Neural crest cell (in vitro differentiated cells): Measurements from ENCODE around the gene CALHM3. TPM values are rescaled to one million over a fixed set of nuclear protein-coding genes. Genes with fewer than 3 reads are reported as not detected.

Experiments used
- DNase-seq: peaks from one replicate; pipeline ENCODE4 v3.0.0; 2021; ENCODE audit warnings: low read depth, mixed read lengths, low spot score
- H3K27ac Mint-ChIP-seq: one replicate; pipeline ENCODE4 v1.8.0; 2021; ENCODE audit warnings: mild to moderate bottlenecking, mixed read lengths; ENCODE audit not compliant: unreplicated experiment
- H3K27me3 Mint-ChIP-seq: 2 replicates; pipeline ENCODE4 v1.8.0; 2021; ENCODE audit warnings: low read depth, mild to moderate bottlenecking, mixed read lengths
- H3K36me3 Mint-ChIP-seq: 2 replicates; pipeline ENCODE4 v1.8.0; 2021; ENCODE audit warnings: low read depth, mild to moderate bottlenecking, mixed read lengths
- H3K4me1 Mint-ChIP-seq: 2 replicates; pipeline ENCODE4 v1.8.0; 2021; ENCODE audit warnings: mixed read lengths
- H3K4me3 Mint-ChIP-seq: one replicate; pipeline ENCODE4 v1.8.0; 2021; ENCODE audit warnings: mild to moderate bottlenecking, mixed read lengths
- H3K9me3 Mint-ChIP-seq: 2 replicates; pipeline ENCODE4 v1.8.0; 2021; ENCODE audit warnings: mixed read lengths
- total RNA-seq: library from RNA; stranded (reverse); gene quantifications from 2 replicates; pipeline ENCODE4 v1.2.1, GENCODE V29; 2021
- TF ChIP-seq, protein P1 (sequence below): fragments of 200-600 bp; sonication (generic); conservative IDR thresholded peaks from 2 replicates; pipeline ENCODE4 v1.5.0; 2021; ENCODE audit warnings: antibody characterized with exemption, mild to moderate bottlenecking

The CALHM3 gene
- total RNA-seq, 1 donor from 2014 or later: not detected

DNA sequence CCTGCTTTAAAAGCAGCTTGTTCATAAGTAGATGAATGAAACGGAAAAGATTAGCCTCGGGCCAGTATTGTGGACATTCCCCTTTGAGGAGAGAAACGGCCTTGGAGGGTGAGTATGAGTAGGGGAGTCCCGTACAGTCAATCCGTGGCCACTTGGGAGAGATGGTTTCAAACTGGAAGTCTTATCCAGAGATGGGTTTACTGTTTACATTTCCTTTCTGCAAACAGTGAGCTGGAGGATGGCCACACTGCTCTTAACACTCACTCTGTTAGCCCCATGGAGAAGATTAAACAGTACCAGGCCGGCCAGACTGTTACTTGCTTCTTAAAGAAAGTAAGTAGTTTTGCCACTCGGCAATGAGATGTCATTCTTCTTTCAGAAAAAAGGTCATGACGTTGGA, 47.1 kb downstream of the CALHM3 start:
- H3K27me3 Mint-ChIP-seq: no peaks in the 10 kb centered on the region
- no peaks in the 10 kb centered on the region for H3K4me1 Mint-ChIP-seq
- peaks cover 10% of the 10 kb centered on the region for H3K36me3 Mint-ChIP-seq
- no peak overlapping the region for H3K4me3 Mint-ChIP-seq
- no peaks in the 10 kb centered on the region for H3K9me3 Mint-ChIP-seq
- DNase-seq: no peak
- TF ChIP-seq, protein P1, sequence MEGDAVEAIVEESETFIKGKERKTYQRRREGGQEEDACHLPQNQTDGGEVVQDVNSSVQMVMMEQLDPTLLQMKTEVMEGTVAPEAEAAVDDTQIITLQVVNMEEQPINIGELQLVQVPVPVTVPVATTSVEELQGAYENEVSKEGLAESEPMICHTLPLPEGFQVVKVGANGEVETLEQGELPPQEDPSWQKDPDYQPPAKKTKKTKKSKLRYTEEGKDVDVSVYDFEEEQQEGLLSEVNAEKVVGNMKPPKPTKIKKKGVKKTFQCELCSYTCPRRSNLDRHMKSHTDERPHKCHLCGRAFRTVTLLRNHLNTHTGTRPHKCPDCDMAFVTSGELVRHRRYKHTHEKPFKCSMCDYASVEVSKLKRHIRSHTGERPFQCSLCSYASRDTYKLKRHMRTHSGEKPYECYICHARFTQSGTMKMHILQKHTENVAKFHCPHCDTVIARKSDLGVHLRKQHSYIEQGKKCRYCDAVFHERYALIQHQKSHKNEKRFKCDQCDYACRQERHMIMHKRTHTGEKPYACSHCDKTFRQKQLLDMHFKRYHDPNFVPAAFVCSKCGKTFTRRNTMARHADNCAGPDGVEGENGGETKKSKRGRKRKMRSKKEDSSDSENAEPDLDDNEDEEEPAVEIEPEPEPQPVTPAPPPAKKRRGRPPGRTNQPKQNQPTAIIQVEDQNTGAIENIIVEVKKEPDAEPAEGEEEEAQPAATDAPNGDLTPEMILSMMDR: no peak
- H3K27ac Mint-ChIP-seq: no peak overlapping the region

DNA sequence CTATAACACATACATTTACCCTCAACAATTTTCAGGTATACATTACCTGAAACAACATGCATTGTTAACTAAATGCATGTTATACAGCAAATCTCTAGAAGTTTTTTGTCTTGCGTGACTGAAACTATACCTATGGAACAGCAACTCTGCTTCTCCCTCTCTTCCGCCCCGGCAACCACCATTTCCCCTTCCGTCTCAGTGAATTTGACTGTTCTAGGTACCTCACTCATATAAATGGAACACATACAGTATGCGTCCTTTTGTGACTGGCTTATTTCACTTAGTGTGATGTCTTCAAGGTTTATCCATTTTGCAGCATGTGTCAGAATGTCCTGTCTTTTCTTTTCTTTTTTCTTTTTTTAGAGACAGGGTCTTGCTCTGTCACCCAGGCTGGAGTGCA, 49.4 kb downstream of the CALHM3 start:
- no peak for DNase-seq
- H3K9me3 Mint-ChIP-seq: no peaks in the 10 kb centered on the region
- TF ChIP-seq, protein P1: no peak
- H3K4me1 Mint-ChIP-seq: no peaks in the 10 kb centered on the region
- peaks cover 11% of the 10 kb centered on the region for H3K36me3 Mint-ChIP-seq
- H3K27ac Mint-ChIP-seq: no peak overlapping the region
- no peak overlapping the region for H3K4me3 Mint-ChIP-seq
- H3K27me3 Mint-ChIP-seq: no peaks in the 10 kb centered on the region

DNA sequence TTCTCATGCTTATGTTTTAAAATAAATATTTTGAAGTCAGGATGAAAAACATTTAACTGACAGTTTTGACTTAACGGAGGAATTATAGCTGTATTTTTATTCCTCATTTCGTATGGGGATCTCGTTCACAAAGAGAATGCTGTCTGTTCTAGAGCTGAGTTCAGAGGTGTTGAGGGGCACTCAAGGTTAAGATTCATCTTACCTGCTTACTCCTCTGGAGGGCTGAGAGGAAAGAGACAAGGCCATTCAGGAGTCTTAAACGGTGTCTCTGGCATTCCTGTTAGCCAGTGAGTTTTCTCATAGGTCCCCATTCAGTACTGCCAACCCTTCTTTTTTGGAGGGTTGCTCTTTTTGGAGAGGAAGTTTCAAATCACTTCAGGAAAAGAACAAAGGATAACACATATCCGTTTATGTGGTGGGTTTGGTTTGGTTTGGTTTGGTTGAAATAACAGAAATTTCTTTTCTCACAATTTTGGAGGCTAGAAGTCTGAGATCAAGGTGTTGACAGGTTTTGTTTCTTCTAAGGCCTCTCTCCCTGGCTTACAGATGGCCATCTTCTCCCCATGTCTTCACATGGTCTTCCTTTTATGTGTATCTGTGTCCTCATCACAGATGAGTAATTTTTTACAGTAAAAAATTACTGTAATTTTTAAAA, 49.9 kb downstream of the CALHM3 start:
- DNase-seq: no peak
- H3K4me3 Mint-ChIP-seq: no peak overlapping the region
- H3K4me1 Mint-ChIP-seq: no peaks in the 10 kb centered on the region
- no peaks in the 10 kb centered on the region for H3K27me3 Mint-ChIP-seq
- TF ChIP-seq, protein P1: no peak
- H3K36me3 Mint-ChIP-seq: peaks cover 15% of the 10 kb centered on the region
- H3K9me3 Mint-ChIP-seq: no peaks in the 10 kb centered on the region
- no peak overlapping the region for H3K27ac Mint-ChIP-seq

DNA sequence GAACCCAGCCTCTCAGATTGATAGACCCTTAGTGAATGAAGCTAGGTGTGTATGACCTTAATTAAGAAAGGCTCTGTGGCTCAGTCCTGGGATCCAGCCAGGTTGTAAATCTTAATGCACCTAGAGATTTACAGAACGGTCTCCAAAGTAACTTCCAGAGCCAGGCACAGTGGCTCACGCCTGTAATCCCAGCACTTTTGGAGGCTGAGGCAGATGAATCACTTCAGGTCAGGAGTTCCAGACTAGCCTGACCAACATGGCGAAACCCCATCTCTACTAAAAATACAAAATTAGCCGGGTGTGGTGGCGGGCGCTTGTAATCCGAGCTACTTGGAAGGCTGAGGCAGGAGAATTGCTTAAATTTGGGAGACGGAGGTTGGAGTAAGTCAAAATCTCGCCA, 51.2 kb downstream of the CALHM3 start:
- TF ChIP-seq, protein P1: no peak
- DNase-seq: no peak
- H3K27ac Mint-ChIP-seq: no peak overlapping the region

DNA sequence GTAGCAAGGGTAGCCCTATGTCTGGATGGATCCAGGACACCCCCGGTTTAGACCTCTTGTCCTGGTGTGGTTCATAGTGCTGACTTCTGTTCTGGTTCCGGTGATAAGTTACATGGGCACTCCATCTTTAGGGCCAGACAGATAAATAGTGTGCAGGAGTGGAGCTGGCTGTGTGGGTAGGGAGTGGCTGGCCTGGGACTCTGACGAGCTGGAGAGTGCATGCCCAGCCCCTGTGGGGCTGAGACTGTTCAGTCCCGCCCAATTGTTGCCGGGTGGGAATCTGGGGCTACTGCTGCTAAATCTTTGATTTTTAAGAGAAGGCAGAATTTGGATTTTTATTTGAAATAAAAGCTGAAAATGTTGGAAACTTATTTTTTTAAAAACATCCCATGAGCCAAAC, 55.3 kb downstream of the CALHM3 start:
- no peak for DNase-seq
- Mint-ChIP-seq H3K9me3 (no peaks in the 10 kb centered on the region), H3K27ac (no peak overlapping the region), H3K27me3 (no peaks in the 10 kb centered on the region), H3K4me1 (no peaks in the 10 kb centered on the region), H3K4me3 (no peak overlapping the region), H3K36me3 (peaks cover 9% of the 10 kb centered on the region)
- TF ChIP-seq, protein P1: no peak

More for the DNA sequence above, 51.2 kb downstream of the CALHM3 start:
- H3K4me3 Mint-ChIP-seq: no peak overlapping the region
- H3K9me3 Mint-ChIP-seq: no peaks in the 10 kb centered on the region
- peaks cover 16% of the 10 kb centered on the region for H3K36me3 Mint-ChIP-seq
- H3K4me1 Mint-ChIP-seq: no peaks in the 10 kb centered on the region
- H3K27me3 Mint-ChIP-seq: no peaks in the 10 kb centered on the region

Other genes with a start within 250 kb of the CALHM3 start
- gene RPEL1, start 233.4 kb downstream of the CALHM3 start, total RNA-seq: not detected in 2 replicates
- gene INA, start 202.1 kb downstream of the CALHM3 start, total RNA-seq: 36.4 and 39.7 TPM in 2 replicates
- gene PCGF6, start 128.1 kb downstream of the CALHM3 start, total RNA-seq: 21.5 and 22.5 TPM in 2 replicates
- gene TAF5, start 111.3 kb downstream of the CALHM3 start, total RNA-seq: 11.5 and 12.4 TPM in 2 replicates
- 263 and 275 TPM in 2 replicates for gene ATP5MK, start 82.8 kb downstream of the CALHM3 start, total RNA-seq
- 74.1 and 76.4 TPM in 2 replicates for gene PDCD11, start 82.6 kb downstream of the CALHM3 start, total RNA-seq
- gene CALHM2, start 26.9 kb downstream of the CALHM3 start, total RNA-seq: not detected in 2 replicates
- not detected in 2 replicates for gene CALHM1, start 20.3 kb downstream of the CALHM3 start, total RNA-seq
- 1.8 and 2.7 TPM in 2 replicates for gene NEURL1, start 14.5 kb upstream of the CALHM3 start, total RNA-seq